ENCODE results near the gene BASP1. TPM values are rescaled to one million over a fixed set of nuclear protein-coding genes. Genes with fewer than 3 reads are reported as not detected.

Gene BASP1
- total and polyA plus RNA-seq, 2 experiments from 2014 or later = 87.5 to 114 TPM

DNA sequence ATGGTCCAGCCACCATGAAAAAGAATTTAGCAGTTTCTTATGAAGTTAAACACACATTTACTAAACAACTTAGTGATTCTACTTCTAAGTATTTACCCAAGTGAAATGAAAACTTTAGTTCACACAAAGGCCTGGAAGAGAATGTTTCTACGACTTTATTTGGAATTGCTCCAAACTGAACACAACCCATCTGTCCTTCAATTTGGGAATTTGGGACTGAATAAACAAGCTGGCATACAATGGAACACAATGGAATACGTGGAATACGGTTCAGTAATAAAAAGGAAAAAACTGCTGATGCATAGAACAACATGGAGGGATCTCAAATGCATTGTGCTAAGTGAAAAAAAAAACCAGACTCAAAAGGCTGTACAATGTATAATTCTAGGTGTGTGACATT is 44.6 kb upstream of the BASP1 start:
- TF ChIP-seq NANOG (IDR thresholded peaks at IDR 0.05; ENCODE audit: borderline replicate concordance) (no peak), STAT1 (IDR thresholded peaks at IDR 0.05; ENCODE audit: unreplicated experiment) (no peak), ZNF331 (CRISPR knock-in tag; IDR thresholded peaks at IDR 0.05; ENCODE audit: low read depth) (no peak), EZH2 (IDR thresholded peaks at IDR 0.05; ENCODE audit: low read depth, unreplicated experiment) (no peak), ZNF114 (CRISPR knock-in tag; IDR thresholded peaks at IDR 0.05) (no peak), EZH2phosphoT487 (IDR thresholded peaks at IDR 0.05; ENCODE audit: unreplicated experiment) (no peak), JUNB (IDR thresholded peaks at IDR 0.05; ENCODE audit: unreplicated experiment) (no peak), CREB1 (CRISPR knock-in tag; IDR thresholded peaks at IDR 0.05; ENCODE audit: low read depth) (no peak), POLR2AphosphoS5 (IDR thresholded peaks at IDR 0.05; ENCODE audit: low read depth) (no peak)
- TF ChIP-seq, protein P1, sequence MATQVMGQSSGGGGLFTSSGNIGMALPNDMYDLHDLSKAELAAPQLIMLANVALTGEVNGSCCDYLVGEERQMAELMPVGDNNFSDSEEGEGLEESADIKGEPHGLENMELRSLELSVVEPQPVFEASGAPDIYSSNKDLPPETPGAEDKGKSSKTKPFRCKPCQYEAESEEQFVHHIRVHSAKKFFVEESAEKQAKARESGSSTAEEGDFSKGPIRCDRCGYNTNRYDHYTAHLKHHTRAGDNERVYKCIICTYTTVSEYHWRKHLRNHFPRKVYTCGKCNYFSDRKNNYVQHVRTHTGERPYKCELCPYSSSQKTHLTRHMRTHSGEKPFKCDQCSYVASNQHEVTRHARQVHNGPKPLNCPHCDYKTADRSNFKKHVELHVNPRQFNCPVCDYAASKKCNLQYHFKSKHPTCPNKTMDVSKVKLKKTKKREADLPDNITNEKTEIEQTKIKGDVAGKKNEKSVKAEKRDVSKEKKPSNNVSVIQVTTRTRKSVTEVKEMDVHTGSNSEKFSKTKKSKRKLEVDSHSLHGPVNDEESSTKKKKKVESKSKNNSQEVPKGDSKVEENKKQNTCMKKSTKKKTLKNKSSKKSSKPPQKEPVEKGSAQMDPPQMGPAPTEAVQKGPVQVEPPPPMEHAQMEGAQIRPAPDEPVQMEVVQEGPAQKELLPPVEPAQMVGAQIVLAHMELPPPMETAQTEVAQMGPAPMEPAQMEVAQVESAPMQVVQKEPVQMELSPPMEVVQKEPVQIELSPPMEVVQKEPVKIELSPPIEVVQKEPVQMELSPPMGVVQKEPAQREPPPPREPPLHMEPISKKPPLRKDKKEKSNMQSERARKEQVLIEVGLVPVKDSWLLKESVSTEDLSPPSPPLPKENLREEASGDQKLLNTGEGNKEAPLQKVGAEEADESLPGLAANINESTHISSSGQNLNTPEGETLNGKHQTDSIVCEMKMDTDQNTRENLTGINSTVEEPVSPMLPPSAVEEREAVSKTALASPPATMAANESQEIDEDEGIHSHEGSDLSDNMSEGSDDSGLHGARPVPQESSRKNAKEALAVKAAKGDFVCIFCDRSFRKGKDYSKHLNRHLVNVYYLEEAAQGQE (IDR thresholded peaks at IDR 0.05; ENCODE audit: unreplicated experiment) = no peak
- TF ChIP-seq, protein P2, sequence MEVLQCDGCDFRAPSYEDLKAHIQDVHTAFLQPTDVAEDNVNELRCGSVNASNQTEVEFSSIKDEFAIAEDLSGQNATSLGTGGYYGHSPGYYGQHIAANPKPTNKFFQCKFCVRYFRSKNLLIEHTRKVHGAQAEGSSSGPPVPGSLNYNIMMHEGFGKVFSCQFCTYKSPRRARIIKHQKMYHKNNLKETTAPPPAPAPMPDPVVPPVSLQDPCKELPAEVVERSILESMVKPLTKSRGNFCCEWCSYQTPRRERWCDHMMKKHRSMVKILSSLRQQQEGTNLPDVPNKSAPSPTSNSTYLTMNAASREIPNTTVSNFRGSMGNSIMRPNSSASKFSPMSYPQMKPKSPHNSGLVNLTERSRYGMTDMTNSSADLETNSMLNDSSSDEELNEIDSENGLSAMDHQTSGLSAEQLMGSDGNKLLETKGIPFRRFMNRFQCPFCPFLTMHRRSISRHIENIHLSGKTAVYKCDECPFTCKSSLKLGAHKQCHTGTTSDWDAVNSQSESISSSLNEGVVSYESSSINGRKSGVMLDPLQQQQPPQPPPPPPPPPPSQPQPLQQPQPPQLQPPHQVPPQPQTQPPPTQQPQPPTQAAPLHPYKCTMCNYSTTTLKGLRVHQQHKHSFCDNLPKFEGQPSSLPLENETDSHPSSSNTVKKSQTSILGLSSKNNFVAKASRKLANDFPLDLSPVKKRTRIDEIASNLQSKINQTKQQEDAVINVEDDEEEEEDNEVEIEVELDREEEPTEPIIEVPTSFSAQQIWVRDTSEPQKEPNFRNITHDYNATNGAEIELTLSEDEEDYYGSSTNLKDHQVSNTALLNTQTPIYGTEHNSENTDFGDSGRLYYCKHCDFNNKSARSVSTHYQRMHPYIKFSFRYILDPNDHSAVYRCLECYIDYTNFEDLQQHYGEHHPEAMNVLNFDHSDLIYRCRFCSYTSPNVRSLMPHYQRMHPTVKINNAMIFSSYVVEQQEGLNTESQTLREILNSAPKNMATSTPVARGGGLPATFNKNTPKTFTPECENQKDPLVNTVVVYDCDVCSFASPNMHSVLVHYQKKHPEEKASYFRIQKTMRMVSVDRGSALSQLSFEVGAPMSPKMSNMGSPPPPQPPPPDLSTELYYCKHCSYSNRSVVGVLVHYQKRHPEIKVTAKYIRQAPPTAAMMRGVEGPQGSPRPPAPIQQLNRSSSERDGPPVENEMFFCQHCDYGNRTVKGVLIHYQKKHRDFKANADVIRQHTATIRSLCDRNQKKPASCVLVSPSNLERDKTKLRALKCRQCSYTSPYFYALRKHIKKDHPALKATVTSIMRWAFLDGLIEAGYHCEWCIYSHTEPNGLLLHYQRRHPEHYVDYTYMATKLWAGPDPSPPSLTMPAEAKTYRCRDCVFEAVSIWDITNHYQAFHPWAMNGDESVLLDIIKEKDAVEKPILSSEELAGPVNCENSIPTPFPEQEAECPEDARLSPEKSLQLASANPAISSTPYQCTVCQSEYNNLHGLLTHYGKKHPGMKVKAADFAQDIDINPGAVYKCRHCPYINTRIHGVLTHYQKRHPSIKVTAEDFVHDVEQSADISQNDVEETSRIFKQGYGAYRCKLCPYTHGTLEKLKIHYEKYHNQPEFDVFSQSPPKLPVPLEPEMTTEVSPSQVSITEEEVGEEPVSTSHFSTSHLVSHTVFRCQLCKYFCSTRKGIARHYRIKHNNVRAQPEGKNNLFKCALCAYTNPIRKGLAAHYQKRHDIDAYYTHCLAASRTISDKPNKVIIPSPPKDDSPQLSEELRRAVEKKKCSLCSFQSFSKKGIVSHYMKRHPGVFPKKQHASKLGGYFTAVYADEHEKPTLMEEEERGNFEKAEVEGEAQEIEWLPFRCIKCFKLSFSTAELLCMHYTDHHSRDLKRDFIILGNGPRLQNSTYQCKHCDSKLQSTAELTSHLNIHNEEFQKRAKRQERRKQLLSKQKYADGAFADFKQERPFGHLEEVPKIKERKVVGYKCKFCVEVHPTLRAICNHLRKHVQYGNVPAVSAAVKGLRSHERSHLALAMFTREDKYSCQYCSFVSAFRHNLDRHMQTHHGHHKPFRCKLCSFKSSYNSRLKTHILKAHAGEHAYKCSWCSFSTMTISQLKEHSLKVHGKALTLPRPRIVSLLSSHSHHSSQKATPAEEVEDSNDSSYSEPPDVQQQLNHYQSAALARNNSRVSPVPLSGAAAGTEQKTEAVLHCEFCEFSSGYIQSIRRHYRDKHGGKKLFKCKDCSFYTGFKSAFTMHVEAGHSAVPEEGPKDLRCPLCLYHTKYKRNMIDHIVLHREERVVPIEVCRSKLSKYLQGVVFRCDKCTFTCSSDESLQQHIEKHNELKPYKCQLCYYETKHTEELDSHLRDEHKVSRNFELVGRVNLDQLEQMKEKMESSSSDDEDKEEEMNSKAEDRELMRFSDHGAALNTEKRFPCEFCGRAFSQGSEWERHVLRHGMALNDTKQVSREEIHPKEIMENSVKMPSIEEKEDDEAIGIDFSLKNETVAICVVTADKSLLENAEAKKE (CRISPR knock-in tag; IDR thresholded peaks at IDR 0.05) = no peak
- TF ChIP-seq, protein P3, sequence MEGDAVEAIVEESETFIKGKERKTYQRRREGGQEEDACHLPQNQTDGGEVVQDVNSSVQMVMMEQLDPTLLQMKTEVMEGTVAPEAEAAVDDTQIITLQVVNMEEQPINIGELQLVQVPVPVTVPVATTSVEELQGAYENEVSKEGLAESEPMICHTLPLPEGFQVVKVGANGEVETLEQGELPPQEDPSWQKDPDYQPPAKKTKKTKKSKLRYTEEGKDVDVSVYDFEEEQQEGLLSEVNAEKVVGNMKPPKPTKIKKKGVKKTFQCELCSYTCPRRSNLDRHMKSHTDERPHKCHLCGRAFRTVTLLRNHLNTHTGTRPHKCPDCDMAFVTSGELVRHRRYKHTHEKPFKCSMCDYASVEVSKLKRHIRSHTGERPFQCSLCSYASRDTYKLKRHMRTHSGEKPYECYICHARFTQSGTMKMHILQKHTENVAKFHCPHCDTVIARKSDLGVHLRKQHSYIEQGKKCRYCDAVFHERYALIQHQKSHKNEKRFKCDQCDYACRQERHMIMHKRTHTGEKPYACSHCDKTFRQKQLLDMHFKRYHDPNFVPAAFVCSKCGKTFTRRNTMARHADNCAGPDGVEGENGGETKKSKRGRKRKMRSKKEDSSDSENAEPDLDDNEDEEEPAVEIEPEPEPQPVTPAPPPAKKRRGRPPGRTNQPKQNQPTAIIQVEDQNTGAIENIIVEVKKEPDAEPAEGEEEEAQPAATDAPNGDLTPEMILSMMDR (conservative IDR thresholded peaks at IDR 0.05; ENCODE audit: low read depth in 2 of 2) = no peak
- TF ChIP-seq, protein P4, sequence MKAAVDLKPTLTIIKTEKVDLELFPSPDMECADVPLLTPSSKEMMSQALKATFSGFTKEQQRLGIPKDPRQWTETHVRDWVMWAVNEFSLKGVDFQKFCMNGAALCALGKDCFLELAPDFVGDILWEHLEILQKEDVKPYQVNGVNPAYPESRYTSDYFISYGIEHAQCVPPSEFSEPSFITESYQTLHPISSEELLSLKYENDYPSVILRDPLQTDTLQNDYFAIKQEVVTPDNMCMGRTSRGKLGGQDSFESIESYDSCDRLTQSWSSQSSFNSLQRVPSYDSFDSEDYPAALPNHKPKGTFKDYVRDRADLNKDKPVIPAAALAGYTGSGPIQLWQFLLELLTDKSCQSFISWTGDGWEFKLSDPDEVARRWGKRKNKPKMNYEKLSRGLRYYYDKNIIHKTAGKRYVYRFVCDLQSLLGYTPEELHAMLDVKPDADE (IDR thresholded peaks at IDR 0.05) = no peak

More for the DNA sequence above, 44.6 kb upstream of the BASP1 start:
- H3K79me2 ChIP-seq (replicated peaks; ENCODE audit: insufficient read depth) = no peaks in the 10 kb centered on the region
- H3K36me3 Mint-ChIP-seq (ENCODE audit: low read depth) = no peaks in the 10 kb centered on the region
- H3K36me3 ChIP-seq (ENCODE audit: insufficient read depth) = no peaks in the 10 kb centered on the region; the same call in 1 of the 2 replicates
- H2AFZ ChIP-seq = no peak overlapping the region
- H3K4me2 ChIP-seq = no peak overlapping the region
- no peaks in the 10 kb centered on the region for H3K9me3 Mint-ChIP-seq
- no peak overlapping the region for H3K4me3 Mint-ChIP-seq
- H3K4me1 Mint-ChIP-seq = peaks cover 10% of the 10 kb centered on the region; the same call in 2 of the 3 replicates
- H3K27me3 Mint-ChIP-seq (ENCODE audit: insufficient read depth, low read depth, poor library complexity) = no peaks in the 10 kb centered on the region
- ATAC-seq = no peak
- peaks cover 5% of the 10 kb centered on the region for H3K9me2 ChIP-seq (ENCODE audit: insufficient read depth)
- H4K20me1 ChIP-seq (replicated peaks; ENCODE audit: insufficient read depth) = no peaks in the 10 kb centered on the region
- no peaks in the 10 kb centered on the region for H3K27me3 ChIP-seq (ENCODE audit: insufficient read depth)
- no peak for DNase-seq (ENCODE audit: low spot score)
- H3K4me3 ChIP-seq = no peak overlapping the region
- H3K27ac ChIP-seq (ENCODE audit: low read depth) = no peak overlapping the region
- H3K27ac Mint-ChIP-seq = no peak overlapping the region
- H3K4me1 ChIP-seq (ENCODE audit: insufficient read depth) = peaks cover 3% of the 10 kb centered on the region; the same call in 1 of the 2 replicates
- no peaks in the 10 kb centered on the region for H3F3A ChIP-seq (replicated peaks; ENCODE audit: low read depth)

Data from GM23338 (cell line).